Neural crest cell (in vitro differentiated cells): ENCODE data around the gene IMP4. TPM values are rescaled to one million over a fixed set of nuclear protein-coding genes. Genes with fewer than 3 reads are reported as not detected.
"Not testable (repeated sequence)": the region's sequence is repeated elsewhere in the genome, so short reads cannot be mapped to it uniquely, and the experiment has no call there.

Source experiments
- DNase-seq: peaks from one replicate; pipeline ENCODE4 v3.0.0; 2021; ENCODE audit warnings: low read depth, mixed read lengths, low spot score
- H3K27ac Mint-ChIP-seq: one replicate; pipeline ENCODE4 v1.8.0; 2021; ENCODE audit warnings: mild to moderate bottlenecking, mixed read lengths; ENCODE audit not compliant: unreplicated experiment
- H3K27me3 Mint-ChIP-seq: 2 replicates; pipeline ENCODE4 v1.8.0; 2021; ENCODE audit warnings: low read depth, mild to moderate bottlenecking, mixed read lengths
- H3K36me3 Mint-ChIP-seq: 2 replicates; pipeline ENCODE4 v1.8.0; 2021; ENCODE audit warnings: low read depth, mild to moderate bottlenecking, mixed read lengths
- H3K4me1 Mint-ChIP-seq: 2 replicates; pipeline ENCODE4 v1.8.0; 2021; ENCODE audit warnings: mixed read lengths
- H3K4me3 Mint-ChIP-seq: one replicate; pipeline ENCODE4 v1.8.0; 2021; ENCODE audit warnings: mild to moderate bottlenecking, mixed read lengths
- H3K9me3 Mint-ChIP-seq: 2 replicates; pipeline ENCODE4 v1.8.0; 2021; ENCODE audit warnings: mixed read lengths
- total RNA-seq: library from RNA; stranded (reverse); gene quantifications from 2 replicates; pipeline ENCODE4 v1.2.1, GENCODE V29; 2021
- TF ChIP-seq, protein P1 (sequence below): fragments of 200-600 bp; sonication (generic); conservative IDR thresholded peaks from 2 replicates; pipeline ENCODE4 v1.5.0; 2021; ENCODE audit warnings: antibody characterized with exemption, mild to moderate bottlenecking

The IMP4 gene
- total RNA-seq, 1 donor from 2014 or later = 62.1 TPM

DNA sequence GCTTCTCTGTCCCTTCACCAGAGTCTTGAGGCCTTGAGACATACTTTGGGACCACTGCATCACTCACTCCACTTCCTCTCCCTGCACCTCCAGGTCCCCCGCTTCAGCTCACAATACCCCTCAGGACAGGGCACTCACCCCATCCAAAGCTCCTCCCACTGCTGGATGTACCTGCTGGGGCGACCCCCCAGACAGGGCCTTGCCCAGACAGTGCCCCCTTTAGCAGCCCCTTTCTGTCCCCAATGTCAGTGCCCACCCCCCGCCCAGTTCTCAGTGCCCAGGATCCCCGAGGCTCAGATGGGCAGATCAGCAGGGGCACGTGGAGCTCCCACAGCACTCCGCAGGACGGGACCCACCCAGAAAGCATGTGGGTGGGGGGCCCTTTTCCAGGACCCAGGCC lies 23.8 kb upstream of the IMP4 start:
- Mint-ChIP-seq H3K4me1 (peaks cover 7% of the 10 kb centered on the region), H3K9me3 (no peaks in the 10 kb centered on the region), H3K36me3 (no peaks in the 10 kb centered on the region), H3K27ac (no peak overlapping the region), H3K4me3 (no peak overlapping the region), H3K27me3 (peaks cover 11% of the 10 kb centered on the region)
- TF ChIP-seq, protein P1, sequence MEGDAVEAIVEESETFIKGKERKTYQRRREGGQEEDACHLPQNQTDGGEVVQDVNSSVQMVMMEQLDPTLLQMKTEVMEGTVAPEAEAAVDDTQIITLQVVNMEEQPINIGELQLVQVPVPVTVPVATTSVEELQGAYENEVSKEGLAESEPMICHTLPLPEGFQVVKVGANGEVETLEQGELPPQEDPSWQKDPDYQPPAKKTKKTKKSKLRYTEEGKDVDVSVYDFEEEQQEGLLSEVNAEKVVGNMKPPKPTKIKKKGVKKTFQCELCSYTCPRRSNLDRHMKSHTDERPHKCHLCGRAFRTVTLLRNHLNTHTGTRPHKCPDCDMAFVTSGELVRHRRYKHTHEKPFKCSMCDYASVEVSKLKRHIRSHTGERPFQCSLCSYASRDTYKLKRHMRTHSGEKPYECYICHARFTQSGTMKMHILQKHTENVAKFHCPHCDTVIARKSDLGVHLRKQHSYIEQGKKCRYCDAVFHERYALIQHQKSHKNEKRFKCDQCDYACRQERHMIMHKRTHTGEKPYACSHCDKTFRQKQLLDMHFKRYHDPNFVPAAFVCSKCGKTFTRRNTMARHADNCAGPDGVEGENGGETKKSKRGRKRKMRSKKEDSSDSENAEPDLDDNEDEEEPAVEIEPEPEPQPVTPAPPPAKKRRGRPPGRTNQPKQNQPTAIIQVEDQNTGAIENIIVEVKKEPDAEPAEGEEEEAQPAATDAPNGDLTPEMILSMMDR = no peak
- no peak for DNase-seq

DNA sequence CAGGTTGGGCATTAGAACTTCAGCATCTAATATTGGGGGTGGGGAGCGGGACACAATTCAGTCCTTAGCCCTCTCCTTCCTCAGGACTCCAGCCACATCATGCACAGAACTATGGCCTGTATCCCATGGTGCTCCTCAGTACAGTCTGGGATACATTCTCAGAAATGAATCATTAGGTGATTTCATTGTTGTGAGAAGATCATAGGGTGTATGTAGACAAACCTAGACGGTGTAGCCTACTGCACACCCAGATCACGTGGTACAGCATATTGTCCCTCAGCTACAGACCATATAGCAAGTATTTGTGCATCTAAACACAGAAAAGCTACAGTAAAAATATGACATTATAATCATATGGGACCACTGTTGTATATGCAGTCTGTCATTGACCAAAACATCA lies 23.2 kb upstream of the IMP4 start:
- Mint-ChIP-seq H3K9me3 (no peaks in the 10 kb centered on the region), H3K4me3 (no peak overlapping the region), H3K27ac (no peak overlapping the region), H3K27me3 (peaks cover 15% of the 10 kb centered on the region), H3K4me1 (peaks cover 7% of the 10 kb centered on the region), H3K36me3 (no peaks in the 10 kb centered on the region)
- TF ChIP-seq, protein P1 = no peak
- DNase-seq = no peak

DNA sequence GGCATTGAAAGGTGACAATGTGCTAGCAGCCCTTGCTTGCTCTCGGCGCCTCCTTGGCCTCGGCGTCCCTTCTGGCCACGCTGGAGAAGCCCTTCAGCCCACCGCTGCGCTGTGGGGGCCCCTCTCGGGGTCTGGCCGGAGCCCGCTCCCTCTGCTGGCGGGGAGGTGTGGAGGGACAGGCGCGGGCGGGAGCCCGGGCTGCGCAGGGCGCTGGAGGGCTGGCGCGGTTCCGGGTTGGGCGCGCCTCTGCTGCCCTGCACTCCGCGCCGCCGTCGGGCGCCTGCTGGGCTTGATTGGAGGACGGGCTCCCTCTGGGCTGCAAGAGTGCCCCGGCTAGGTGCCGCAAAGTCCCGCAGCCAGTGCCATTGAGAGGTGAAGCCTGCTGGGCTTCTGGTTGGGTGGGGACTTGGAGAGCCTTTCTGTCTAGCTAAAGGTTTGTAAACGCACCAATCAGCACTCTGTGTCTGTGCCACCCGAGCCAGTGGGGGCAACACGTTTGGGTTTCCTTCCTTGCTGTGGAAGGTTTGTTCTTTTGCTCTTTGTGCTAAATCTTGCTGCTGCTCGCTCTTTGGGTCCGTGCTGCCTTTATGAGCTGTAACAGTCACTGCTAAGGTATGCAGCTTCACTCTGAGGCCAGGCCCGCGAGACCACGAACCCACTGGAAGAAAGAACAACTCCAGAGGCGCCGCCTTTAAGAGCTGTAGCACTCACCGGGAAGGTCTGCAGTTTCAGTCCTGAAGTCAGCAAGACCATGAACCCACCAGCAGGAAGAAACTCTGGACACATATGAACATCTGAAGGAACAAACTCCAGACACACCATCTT lies 14.8 kb upstream of the IMP4 start:
- TF ChIP-seq, protein P1 = peak; percentile 57
- peaks cover 15% of the 10 kb centered on the region for H3K4me1 Mint-ChIP-seq
- no peak overlapping the region for H3K27ac Mint-ChIP-seq
- H3K36me3 Mint-ChIP-seq = no peaks in the 10 kb centered on the region
- H3K9me3 Mint-ChIP-seq = no peaks in the 10 kb centered on the region
- H3K4me3 Mint-ChIP-seq = no peak overlapping the region
- no peak for DNase-seq
- H3K27me3 Mint-ChIP-seq = peaks cover 73% of the 10 kb centered on the region

DNA sequence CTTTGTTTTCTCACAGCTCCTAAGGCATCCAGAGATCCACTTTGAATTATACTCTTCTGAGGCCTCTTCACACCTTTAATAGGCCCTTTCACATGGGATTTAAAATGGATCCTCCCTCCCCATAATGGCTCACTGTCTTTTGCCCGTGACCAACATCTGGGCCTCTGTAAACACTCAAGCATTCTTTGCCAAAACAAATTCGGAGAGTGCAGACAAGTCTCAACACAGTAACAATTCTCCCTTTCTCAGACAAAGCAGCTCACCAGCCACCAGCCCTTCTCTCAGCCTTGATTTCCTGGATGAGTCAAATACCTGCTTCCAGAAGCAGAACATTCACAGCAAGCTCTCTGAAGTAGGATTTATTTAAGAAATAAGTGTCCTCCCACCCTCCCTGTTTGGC lies 14.0 kb upstream of the IMP4 start:
- Mint-ChIP-seq H3K9me3 (no peaks in the 10 kb centered on the region), H3K4me3 (no peak overlapping the region), H3K4me1 (peaks cover 15% of the 10 kb centered on the region), H3K27me3 (peaks cover 66% of the 10 kb centered on the region), H3K36me3 (no peaks in the 10 kb centered on the region), H3K27ac (no peak overlapping the region)
- TF ChIP-seq, protein P1 = no peak
- no peak for DNase-seq

DNA sequence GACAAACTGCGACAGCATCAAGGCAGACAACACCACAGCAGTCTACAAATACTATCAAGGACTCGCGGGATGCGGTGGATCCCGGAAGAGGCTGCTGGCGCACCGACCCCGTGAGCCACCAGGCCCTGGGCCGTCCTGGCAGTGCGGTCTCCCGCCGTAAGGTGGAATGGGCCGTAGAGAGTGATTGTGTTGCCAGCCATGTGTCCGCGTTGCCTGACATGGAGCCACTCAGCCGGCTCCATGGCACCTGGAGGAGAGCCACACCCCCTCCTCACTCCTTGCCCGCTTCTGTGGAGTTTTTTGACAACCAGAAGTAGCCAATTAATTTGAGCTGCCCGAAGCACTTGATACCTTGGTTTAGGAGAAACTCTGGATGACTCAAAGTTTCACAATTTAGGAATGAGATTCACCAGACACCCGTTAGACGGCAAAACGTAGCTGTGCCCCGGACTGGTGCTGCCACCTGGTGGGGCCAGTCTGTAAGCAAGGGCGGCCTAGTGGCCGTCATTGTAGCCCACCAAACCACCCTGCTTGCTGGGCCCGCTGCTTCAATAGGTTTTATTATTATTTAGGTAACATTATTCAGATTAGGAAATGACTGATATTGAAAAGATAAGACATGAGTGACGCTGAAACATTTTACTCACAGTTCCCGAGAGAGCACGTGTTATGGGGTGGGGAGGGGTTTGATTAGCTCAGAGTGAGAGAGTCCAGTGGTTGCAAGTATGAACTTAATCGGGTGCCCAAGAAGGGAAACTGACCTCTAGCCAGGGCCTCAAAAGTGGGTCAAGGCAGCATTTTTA lies 10.2 kb upstream of the IMP4 start:
- H3K9me3 Mint-ChIP-seq = peaks cover 5% of the 10 kb centered on the region

DNA sequence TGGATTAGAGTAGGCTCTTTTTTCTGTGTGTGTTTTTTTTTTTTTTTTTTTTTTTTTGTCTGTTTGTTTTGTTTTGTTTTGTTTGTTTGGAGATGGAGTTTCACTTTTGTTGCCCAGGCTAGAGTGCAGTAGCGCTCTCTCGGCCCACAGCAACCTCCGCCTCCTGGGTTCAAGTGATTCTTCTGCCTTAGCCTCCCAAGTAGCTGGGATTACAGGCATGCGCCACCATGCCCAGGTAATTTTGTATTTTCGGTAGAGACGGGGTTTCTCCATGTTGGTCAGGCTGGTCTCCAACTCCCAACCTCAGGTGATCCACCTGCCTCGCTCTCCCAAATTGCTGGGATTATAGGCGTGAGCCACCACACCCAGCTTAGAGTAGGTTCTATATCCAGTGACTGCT lies 9.4 kb upstream of the IMP4 start:
- Mint-ChIP-seq H3K27me3 (peaks cover 55% of the 10 kb centered on the region), H3K4me3 (peak overlapping the region; percentile 61), H3K4me1 (peaks cover 27% of the 10 kb centered on the region)
- H3K36me3 Mint-ChIP-seq, H3K9me3 Mint-ChIP-seq, DNase-seq, H3K27ac Mint-ChIP-seq: not testable (repeated sequence)

More for the DNA sequence above, 10.2 kb upstream of the IMP4 start:
- H3K36me3 Mint-ChIP-seq = peaks cover 5% of the 10 kb centered on the region
- peak overlapping the region; percentile 61 for H3K4me3 Mint-ChIP-seq
- TF ChIP-seq, protein P1 = peak; percentile 99
- H3K4me1 Mint-ChIP-seq = peaks cover 25% of the 10 kb centered on the region
- H3K27ac Mint-ChIP-seq = no peak overlapping the region
- peaks cover 60% of the 10 kb centered on the region for H3K27me3 Mint-ChIP-seq
- DNase-seq = peak; percentile 80
